GM18502 (cell line): ENCODE measurements around the gene MED27.

Experiments used
- ATAC-seq: cut with Tn5 transposase; IDR thresholded peaks from one replicate; pipeline ENCODE4 v1.9.1; 2021; ENCODE audit warnings: mild to moderate bottlenecking; ENCODE audit not compliant: unreplicated experiment, poor library complexity

MED27 gene

GRCh38 chr9:132044176-132044875 lies 35.3 kb downstream of the MED27 start:
- no peak for ATAC-seq

DNA sequence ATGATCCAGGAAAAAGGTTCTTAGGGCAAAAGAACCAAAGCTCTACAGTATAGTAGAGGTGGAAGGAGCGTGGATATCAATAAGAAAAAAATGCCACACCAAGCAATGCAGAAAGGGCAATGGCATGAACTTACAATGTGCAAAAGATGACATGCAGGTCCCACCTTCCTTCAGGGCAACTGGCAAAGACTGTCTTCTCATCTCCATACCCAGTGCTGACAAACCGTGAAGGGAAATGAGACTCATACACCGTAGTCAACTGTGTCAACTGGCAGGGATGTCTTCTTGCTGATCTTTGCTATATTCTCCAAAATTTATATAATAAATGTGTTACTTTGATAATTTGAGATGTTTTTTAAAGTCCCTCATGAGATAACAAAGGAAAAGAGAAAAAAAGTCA lies 36.0 kb downstream of the MED27 start:
- ATAC-seq = no peak

GRCh38 chr9:132042324-132042723 lies 37.3 kb downstream of the MED27 start:
- ATAC-seq = no peak

DNA sequence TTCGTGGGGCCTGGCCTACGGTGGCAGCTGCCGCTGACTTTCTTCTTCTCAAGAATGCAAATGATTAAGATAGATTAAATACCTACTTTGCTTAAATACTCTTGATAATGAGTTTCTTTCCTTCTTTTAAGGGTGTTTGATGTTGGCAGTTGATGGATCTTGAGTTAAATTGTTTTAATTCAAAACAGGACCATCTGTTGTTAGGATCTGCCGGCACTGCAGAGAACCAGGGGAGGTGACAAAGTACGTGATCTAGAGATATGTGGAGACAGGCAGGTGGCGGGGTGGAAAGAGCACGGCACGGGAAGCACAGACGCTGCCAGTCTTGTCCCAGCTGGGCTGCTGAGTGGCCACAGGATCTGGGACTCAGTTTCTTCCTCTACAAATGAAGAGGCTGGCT lies 37.9 kb downstream of the MED27 start:
- ATAC-seq = no peak

GRCh38 chr9:132040808-132041207 lies 38.9 kb downstream of the MED27 start:
- ATAC-seq = no peak

GRCh38 chr9:132040246-132040645 lies 39.4 kb downstream of the MED27 start:
- no peak for ATAC-seq

GRCh38 chr9:132039284-132039683 lies 40.4 kb downstream of the MED27 start:
- no peak for ATAC-seq

- no peak for ATAC-seq
These were observed 42.2 kb downstream of the MED27 start for GRCh38 chr9:132037458-132037857.

GRCh38 chr9:132036521-132036920 lies 43.1 kb downstream of the MED27 start:
- ATAC-seq = no peak

DNA sequence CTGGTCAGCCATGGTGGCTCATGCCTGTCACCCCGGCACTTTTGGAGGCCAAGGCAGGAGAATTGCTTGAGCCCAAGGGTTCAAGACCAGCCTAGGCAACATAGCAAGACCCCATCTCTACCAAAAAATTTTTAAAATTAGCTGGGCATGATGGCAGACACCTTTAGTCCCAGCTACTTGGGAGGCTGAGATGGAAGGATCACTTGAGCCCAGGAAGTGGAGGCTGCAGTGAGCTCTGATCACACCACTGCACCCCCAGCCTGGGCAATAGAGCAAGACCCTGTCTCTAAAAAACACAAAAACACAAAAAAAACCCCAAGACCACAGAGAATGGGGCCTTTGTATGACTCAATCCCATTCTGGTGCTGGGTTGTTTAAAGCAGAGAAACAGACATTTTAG lies 44.0 kb downstream of the MED27 start:
- ATAC-seq = no peak

GRCh38 chr9:132032238-132032950 lies 47.3 kb downstream of the MED27 start:
- ATAC-seq = no peak

GRCh38 chr9:132031467-132032237 lies 48.0 kb downstream of the MED27 start:
- no peak for ATAC-seq

- no peak for ATAC-seq
These were observed 48.9 kb downstream of the MED27 start for GRCh38 chr9:132030626-132031325.

- no peak for ATAC-seq
These were observed 51.7 kb downstream of the MED27 start for GRCh38 chr9:132027752-132028663.

DNA sequence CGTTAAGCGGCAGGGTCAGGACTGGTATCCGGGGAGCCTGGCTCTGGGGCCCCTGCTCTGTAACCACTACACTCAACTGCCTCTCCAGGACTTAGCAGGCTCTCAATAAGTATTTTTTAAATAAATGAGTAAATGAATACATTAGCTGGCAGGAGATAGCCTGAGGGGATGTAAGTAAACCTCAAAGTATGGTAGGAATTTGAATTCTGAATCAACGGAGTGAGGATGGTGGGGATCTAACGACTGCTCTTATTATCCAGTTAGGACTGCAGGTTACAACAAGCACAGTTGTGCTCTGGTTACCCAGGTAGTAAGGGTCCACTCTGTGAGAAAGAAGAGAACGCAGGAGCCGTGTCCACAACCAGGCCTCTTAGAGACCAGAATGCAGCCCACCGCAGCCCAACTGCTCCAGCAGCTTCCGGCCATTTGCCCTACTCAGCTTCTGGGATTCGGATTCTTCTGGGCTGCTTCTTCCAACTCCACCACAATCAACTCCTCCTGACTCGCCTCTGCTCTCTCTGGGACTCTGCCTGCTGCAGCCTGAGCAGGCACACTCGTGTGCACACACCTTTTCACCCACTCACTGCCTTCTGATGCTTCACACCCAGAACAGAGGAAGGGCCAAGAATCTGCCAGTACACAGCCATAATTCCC lies 52.6 kb downstream of the MED27 start:
- no peak for ATAC-seq

DNA sequence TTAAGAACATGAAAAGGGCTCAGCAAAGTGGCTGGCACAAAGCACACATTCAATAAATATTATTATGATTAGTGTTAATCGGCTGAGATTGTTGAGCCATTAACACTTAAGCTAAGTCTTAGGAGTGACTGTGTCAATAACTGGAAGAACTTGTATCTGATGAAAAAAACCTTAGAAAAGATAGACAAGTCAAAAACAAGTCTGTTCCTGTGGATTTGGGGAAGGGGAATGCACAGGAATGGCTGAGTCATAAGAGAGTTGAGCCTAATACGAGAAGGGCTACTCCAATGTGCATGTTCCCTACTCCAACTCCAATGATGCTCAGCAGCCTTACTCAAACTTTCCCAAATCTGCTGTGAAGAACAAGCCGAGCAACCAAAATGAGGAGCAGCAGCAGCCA lies 53.9 kb downstream of the MED27 start:
- ATAC-seq = no peak

- no peak for ATAC-seq
These were observed 55.1 kb downstream of the MED27 start for GRCh38 chr9:132024589-132024988.

- no peak for ATAC-seq
These were observed 56.1 kb downstream of the MED27 start for GRCh38 chr9:132023419-132024180.
